Tibial nerve (tissue), 4 donors: ENCODE data around the gene TVP23B.
"Not testable (repeated sequence)": the region's sequence is repeated elsewhere in the genome, so short reads cannot be mapped to it uniquely, and the experiment has no call there.

Experiments used
- CTCF ChIP-seq, 5 experiments: fragments of 200-600 bp in 3 of 5; fragments of 450-650 bp in 2 of 5; sonication (generic) in 3 of 5; IDR thresholded peaks; one replicate each; pipeline ENCODE4 v1.5.1; 2016 to 2019; ENCODE audit warnings: antibody characterized with exemption in 5 of 5, mild to moderate bottlenecking in 3 of 5, moderate library complexity in 2 of 5
- EP300 ChIP-seq, 2 donors: sonication (generic); formaldehyde crosslinking; IDR thresholded peaks; one replicate each; pipeline ENCODE4 v1.6.1; 2017; ENCODE audit warnings: antibody characterized with exemption in 2 of 2, mild to moderate bottlenecking in 1 of 2
- POLR2A ChIP-seq, 2 donors: fragments of 450-650 bp; IDR thresholded peaks; one replicate each; pipeline ENCODE4 v1.6.1; 2017; ENCODE audit warnings: antibody characterized with exemption in 2 of 2, mild to moderate bottlenecking in 2 of 2, moderate library complexity in 2 of 2

GRCh38 chr17:18791402-18791801 lies 10.4 kb downstream of the TVP23B start:
- not testable (repeated sequence) for TF ChIP-seq CTCF, EP300, POLR2A (IDR thresholded peaks at IDR 0.05)
